Lung (tissue), 12 donors: ENCODE results near the gene E2F2. TPM values are rescaled to one million over a fixed set of nuclear protein-coding genes. Genes with fewer than 3 reads are reported as not detected.

Experiments
- ATAC-seq: fragments of 200-7000 bp; cut with Tn5 transposase; one replicate; pipeline ENCODE4 v1.9.1; 2020; ENCODE audit warnings: moderate number of reproducible peaks; ENCODE audit not compliant: insufficient read depth, low FRiP score
- DNase-seq, 3 donors: peaks; one replicate each; pipeline ENCODE4 v3.0.0-alpha.2; 2013 to 2017
- H3K27ac ChIP-seq, 2 donors: one replicate each; pipeline ENCODE4 v1.5.1; 2013; ENCODE audit warnings: mild to moderate bottlenecking in 2 of 2, moderate library complexity in 2 of 2, control low read depth in 1 of 2, inconsistent platforms in 1 of 2, low read depth in 1 of 2, low read length in 1 of 2
- H3K27me3 ChIP-seq, 3 donors: one replicate each; pipeline ENCODE4 v1.5.1; 2013; ENCODE audit warnings: low read length in 2 of 3; ENCODE audit not compliant: control insufficient read depth in 3 of 3, insufficient read depth in 3 of 3
- H3K36me3 ChIP-seq, 4 donors: one replicate each; pipeline ENCODE4 v1.5.1; 2013; ENCODE audit warnings: low read length in 4 of 4, mild to moderate bottlenecking in 1 of 4, moderate library complexity in 1 of 4; ENCODE audit not compliant: control insufficient read depth in 4 of 4, insufficient read depth in 4 of 4
- H3K4me1 ChIP-seq, 5 donors: one replicate each; pipeline ENCODE4 v1.5.1; 2013; ENCODE audit warnings: low read length in 5 of 5, mild to moderate bottlenecking in 2 of 5, moderate library complexity in 1 of 5; ENCODE audit not compliant: control insufficient read depth in 5 of 5, insufficient read depth in 5 of 5
- H3K4me3 ChIP-seq: one replicate; pipeline ENCODE4 v1.5.1; 2013; ENCODE audit warnings: mild to moderate bottlenecking, control low read depth, moderate library complexity
- H3K9ac ChIP-seq, 2 donors: one replicate each; pipeline ENCODE4 v1.5.1; 2013; ENCODE audit warnings: low read length in 2 of 2, control low read depth in 1 of 2; ENCODE audit not compliant: insufficient read depth in 1 of 2
- H3K9me3 ChIP-seq, 4 donors: one replicate each; pipeline ENCODE4 v1.5.1; 2013; ENCODE audit warnings: low read length in 3 of 4, mild to moderate bottlenecking in 1 of 4, moderate library complexity in 1 of 4; ENCODE audit not compliant: control insufficient read depth in 4 of 4, insufficient read depth in 3 of 4
- WGBS, 2 donors: extraction: QIAGEN DNeasy Blood & Tissue Kit; methylation state at CpG; one replicate each; pipeline ENCODE4 v1.1.7; 2013; 5-methylcytosine and 5-hydroxymethylcytosine counted together
- polyA plus RNA-seq, 2 donors: library from polyadenylated mRNA; stranded (reverse); fragments of 200-250 nt; gene quantifications; one replicate each; pipeline ENCODE4 v1.2.1, GENCODE V29; 2013
- total RNA-seq, 2 donors: library from RNA; depleted of rRNA in 1 of 2; stranded (reverse); fragments of >200 nt in 1 of 2; gene quantifications; one replicate each; pipeline ENCODE4 v1.2.1, GENCODE V29; 2014 to 2021
- TF ChIP-seq, protein P1 (sequence below): IDR thresholded peaks from 2 replicates; pipeline ENCODE4 v1.5.1; 2012; ENCODE audit warnings: mild to moderate bottlenecking; ENCODE audit errors: control extremely low read depth, extremely low read depth
- donor health status: control.
- donor health status: control.
- donor health status: Bipolar disorder and iron deficiency.
- donor health status: healthy.
- donor health status: DM: yes; HTN: yes; CAD: no.

Gene E2F2
- total and polyA plus RNA-seq, 4 donors = 0.83 to 4.9 (median 1.5) TPM

GRCh38 chr1:23489842-23490241 lies 41.2 kb downstream of the E2F2 start:
- H3K27me3 ChIP-seq = no peaks in the 10 kb centered on the region
- ATAC-seq (no peak), DNase-seq (no peak)
- H3K9me3 ChIP-seq = no peaks in the 10 kb centered on the region
- no peak overlapping the region for H3K27ac ChIP-seq
- H3K4me3 ChIP-seq = no peak overlapping the region
- peaks cover 0 to 8% (median 0%) of the 10 kb centered on the region in 5 donors for H3K4me1 ChIP-seq
- TF ChIP-seq, protein P1, sequence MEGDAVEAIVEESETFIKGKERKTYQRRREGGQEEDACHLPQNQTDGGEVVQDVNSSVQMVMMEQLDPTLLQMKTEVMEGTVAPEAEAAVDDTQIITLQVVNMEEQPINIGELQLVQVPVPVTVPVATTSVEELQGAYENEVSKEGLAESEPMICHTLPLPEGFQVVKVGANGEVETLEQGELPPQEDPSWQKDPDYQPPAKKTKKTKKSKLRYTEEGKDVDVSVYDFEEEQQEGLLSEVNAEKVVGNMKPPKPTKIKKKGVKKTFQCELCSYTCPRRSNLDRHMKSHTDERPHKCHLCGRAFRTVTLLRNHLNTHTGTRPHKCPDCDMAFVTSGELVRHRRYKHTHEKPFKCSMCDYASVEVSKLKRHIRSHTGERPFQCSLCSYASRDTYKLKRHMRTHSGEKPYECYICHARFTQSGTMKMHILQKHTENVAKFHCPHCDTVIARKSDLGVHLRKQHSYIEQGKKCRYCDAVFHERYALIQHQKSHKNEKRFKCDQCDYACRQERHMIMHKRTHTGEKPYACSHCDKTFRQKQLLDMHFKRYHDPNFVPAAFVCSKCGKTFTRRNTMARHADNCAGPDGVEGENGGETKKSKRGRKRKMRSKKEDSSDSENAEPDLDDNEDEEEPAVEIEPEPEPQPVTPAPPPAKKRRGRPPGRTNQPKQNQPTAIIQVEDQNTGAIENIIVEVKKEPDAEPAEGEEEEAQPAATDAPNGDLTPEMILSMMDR = no peak
- WGBS, 2 donors = 47 to 65% methylated on average over 5 of the region's 5 CpGs
- H3K36me3 ChIP-seq = no peaks in the 10 kb centered on the region
- no peak overlapping the region for H3K9ac ChIP-seq

DNA sequence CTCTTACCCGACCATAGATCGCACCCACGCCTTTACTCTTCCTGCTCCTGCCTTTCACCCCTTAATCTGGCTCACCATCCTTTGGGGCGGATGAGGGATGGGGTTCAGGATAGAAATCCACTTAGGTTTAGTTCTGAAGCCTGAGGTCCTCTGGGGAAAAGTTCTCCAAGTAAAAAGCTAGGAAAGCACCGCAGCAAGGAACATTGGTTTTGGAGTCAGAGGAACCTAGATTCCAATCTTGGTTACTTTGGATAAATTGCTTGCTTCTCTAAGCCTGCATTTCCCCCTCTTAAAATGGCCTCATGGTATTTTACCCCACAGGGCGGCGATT lies 46.1 kb downstream of the E2F2 start:
- Histone ChIP-seq H3K36me3 (no peaks in the 10 kb centered on the region), H3K27ac (peak overlapping the region in 1 of 2 donors; percentile 60), H3K9ac (peak overlapping the region in 1 of 2 donors; percentile 68), H3K4me1 (peaks cover 0 to 28% (median 0%) of the 10 kb centered on the region in 5 donors), H3K9me3 (no peaks in the 10 kb centered on the region), H3K27me3 (no peaks in the 10 kb centered on the region), H3K4me3 (no peak overlapping the region)
- WGBS, 2 donors = 50 to 51% methylated on average over 7 of the region's 7 CpGs
- ATAC-seq (no peak), DNase-seq (peak in 1 of 3 donors; percentile 9)
- TF ChIP-seq, protein P1 = no peak

GRCh38 chr1:23484253-23485001 lies 46.6 kb downstream of the E2F2 start:
- Histone ChIP-seq H3K4me1 (peaks cover 0 to 22% (median 3%) of the 10 kb centered on the region in 5 donors), H3K4me3 (peak overlapping the region; percentile 47), H3K9me3 (no peaks in the 10 kb centered on the region), H3K27ac (peak overlapping the region; percentile 72 to 76), H3K9ac (peak overlapping the region in 1 of 2 donors; percentile 68), H3K36me3 (no peaks in the 10 kb centered on the region), H3K27me3 (no peaks in the 10 kb centered on the region)
- DNase-seq (peak; percentile 96 to 98 (median 98)), ATAC-seq (peak; percentile 95)
- TF ChIP-seq, protein P1 = no peak
- WGBS, 2 donors = 4 to 5% methylated on average over 43 to 53 of the region's 54 CpGs
